Stimulated activated CD8-positive, alpha-beta memory T cell treated with anti-CD3 and anti-CD28 coated beads, Interleukin-12 subunit alpha, Interleukin-12 subunit beta, amount 100 ng/mL, for 4 hours (primary cell): ENCODE measurements around the gene RELN.
"Not testable (repeated sequence)": the region's sequence is repeated elsewhere in the genome, so short reads cannot be mapped to it uniquely, and the experiment has no call there.

Experiments
- DNase-seq: peaks from one replicate; pipeline ENCODE4 v3.0.0-alpha.2; 2020; ENCODE audit warnings: low read depth

Gene RELN

DNA sequence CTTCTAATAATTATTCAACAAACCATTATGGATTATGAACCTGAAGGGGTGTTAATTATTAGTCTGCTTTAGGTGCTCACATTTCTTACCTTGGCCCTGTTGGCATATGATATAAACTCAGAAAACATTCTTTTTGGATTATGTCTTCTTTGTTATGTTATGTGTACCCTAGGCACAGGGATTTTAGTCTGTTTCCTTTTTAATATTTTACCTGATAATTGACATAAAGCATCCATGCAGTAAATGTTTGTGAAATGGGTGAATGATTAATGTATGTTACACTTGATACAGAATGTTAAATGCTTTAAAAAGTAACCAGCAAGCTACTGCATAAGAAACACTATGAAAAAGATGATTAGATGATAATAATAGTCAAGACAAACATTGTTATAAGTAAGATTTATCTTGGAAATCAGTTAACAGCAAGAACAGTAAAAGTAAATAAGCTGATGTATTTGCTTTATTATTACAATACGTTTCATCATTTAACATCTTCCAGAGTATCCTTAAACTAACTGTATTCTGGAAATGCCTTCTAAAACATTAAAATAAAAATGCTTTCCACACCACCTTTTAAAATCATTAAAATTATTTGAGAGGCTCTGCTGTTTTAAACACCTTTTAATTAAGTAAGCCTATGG lies 204.7 kb downstream of the RELN start:
- DNase-seq, result no peak

DNA sequence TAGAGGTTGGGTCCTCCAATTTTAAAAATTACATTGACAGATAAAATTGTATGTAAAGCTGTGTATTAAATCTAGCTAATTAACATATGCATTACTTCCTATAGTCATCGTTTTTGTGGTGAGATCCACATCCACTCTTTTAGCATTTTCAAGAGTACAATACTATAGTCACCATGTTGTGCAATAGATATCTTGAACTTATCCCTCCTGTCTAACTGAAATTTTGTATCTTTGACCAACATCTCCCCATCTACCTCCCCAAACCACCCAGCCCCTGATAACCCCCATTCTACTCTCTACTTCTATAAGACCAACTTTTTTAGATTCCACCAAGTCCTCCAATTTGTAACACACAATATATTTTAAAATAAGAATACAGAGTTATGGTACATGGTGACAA lies 208.0 kb downstream of the RELN start:
- no peak for DNase-seq

DNA sequence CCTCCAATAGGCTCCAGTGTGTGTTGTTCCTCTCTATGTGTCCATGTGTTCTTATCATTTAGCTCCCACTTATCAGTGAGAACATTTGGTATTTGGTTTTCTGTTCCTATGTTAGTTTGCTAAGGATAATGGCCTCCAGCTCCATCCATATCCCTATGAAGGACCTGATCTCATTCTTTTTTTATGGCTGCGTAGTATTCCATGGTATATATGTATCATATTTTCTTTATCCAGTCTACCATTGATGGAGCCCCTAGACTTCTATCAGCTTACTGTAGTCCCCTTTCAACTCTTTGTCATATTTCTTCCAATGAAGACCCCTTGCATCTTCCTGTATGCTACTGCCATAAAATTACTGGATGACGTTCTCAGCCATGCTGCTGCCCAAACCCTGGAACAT lies 208.9 kb downstream of the RELN start:
- not testable (repeated sequence) for DNase-seq

DNA sequence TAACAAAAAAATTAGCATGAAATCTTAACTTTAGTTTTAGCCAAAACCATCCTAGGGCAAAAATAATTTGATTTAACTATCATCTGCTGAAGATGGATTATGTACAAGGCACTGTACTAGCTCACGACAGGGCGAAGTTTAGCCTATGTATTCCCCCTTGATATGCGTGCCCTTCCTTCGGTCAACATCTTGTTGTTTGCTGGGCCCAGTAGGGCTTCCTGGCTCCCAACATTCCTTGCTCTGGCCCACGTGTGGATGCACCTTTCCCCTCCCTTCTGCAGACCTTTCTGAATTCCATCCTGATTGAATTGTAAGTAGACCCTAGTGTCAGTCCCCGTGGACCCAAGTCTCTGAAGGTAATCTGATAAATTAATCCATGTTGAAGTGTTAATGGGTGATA lies 212.0 kb downstream of the RELN start:
- no peak for DNase-seq

DNA sequence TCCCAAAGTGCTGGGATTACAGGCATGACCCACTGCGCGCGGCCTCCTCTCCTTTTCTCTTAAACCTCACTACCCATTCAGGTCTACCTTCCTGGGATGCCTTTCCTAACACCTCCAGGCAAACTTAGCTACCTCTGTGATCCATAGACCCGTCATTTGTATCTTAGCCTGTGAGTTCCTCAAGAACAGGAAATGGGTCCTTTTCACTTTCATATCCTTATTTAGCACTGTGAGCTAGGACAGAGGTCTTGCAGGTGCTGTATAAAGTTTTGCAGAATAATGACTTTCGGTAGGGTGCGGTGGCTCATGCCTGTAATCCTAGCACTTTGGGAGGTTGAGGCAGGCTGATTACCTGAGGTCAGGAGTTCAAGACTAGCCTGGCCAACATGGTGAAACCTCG lies 215.7 kb downstream of the RELN start:
- DNase-seq, result no peak

DNA sequence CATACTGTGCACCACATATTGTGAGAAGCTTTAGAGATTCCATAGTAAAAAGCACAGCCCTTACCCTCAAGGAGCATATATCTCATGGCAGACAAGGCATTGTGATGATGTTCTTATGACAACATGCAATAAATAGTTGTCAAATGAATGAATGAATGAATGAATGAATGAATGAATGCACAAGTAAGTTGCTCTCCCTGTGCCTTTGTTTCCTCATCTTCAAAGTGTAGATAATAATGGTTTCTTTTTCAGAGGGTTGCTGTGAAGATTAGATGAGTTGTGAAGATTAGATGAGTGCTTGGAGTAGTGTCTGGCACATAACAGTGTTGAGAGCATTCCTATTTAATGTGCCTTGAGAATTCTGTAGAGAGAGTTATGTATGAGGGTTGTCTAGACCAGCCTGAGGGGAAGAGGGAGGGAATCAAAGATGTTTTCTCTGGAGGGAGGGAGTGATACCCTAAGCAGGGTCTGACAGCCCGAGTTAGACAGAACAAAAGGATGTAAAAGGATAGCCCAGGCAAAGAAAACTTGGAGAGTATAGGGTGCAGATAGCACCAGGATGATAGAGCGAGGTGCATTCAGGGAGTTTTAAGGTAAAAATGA lies 217.2 kb downstream of the RELN start:
- DNase-seq, result no peak

DNA sequence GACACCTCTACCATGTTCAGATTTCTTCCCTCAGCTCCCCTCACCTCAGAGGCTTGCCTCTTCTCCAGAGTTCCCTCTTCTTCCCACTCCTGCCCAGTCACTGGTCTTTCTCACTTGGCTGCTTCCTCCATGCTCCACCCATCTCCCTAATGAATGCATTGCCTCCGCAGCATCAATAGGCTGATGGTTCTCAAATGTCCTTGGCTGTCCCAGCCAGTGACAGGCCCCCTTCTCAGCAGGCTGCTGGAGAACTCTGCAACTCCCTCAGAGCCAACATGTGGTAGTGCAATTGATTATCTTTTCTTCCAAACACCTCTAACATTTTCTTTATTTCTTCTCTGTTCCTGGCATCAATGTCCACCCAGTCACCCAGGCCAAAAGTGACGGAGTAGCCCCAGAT lies 218.2 kb downstream of the RELN start:
- no peak for DNase-seq

DNA sequence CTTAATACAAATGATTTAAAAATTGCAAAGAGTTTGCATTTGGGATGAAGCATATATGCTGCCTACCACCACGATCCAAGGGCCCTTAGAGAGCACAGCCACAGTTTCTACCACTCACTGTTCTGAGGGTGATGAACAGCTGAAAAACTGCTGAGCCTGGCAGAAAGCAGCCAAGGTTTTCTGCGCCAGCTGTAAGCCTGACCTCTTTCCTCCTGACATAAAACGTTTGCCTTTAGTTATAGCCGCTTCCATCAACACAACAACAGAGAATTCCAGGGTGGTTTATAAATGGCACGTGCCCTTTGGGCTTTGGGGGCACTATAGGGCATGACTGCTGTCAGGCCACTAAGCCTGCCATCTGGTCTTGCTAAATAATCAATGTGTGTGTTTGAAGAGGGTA lies 222.8 kb downstream of the RELN start:
- DNase-seq, result no peak

DNA sequence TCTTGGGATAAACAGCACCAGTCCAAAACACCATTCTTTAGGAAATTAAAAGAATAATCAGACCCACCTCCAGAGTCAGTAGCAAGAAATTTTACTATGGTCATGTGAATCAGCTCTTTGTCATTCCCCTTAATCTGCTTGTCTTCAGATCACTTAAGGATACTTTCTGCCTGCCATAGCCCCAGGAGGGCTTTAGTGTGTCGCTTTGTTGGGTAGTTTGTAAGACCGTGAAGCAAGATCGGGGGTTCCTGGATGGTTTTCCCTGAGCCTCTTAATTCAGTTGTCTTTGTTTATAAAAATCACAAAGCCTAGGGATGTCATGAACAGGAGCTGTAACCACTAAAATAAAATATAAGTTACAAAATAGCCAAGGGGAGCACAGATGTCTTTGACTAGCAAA lies 223.6 kb downstream of the RELN start:
- DNase-seq, result no peak

DNA sequence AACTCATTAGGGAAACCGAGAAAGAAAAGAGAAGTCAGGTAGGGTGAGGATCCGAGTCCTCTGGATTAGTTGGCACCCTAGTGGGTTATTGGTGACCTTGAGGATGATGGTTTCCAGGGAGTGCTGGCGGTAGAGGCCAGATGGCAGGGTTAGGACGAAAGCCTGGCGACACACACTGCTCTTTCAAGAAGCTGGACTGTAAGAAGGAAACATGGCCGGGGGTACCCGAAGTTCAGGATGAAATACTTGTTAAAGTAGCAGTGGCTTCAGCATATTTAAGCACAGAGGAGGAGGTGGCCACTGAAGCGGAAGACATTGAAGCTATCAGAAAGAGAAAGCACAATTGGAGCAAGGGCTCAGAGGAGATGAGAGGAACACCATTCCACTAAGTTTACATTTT lies 224.6 kb downstream of the RELN start:
- DNase-seq, result no peak

DNA sequence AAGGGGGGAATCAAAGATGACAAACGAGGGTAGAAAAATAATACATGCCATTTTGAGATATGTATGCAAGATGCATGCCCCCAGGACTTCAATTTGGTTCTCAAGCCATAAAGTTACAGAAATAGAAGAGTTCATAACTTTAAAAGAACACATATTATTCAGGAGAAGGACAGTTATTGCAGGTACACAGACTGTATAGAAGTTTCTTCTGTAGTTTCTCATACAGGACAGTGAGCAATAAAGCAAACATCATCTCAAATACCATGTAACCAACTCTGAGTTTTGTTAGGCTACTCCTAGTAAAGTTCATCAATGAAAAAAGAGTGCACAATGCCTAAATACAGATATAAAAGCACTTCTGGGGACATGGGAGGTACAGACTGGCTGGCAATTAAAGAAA lies 226.6 kb downstream of the RELN start:
- DNase-seq, result no peak

DNA sequence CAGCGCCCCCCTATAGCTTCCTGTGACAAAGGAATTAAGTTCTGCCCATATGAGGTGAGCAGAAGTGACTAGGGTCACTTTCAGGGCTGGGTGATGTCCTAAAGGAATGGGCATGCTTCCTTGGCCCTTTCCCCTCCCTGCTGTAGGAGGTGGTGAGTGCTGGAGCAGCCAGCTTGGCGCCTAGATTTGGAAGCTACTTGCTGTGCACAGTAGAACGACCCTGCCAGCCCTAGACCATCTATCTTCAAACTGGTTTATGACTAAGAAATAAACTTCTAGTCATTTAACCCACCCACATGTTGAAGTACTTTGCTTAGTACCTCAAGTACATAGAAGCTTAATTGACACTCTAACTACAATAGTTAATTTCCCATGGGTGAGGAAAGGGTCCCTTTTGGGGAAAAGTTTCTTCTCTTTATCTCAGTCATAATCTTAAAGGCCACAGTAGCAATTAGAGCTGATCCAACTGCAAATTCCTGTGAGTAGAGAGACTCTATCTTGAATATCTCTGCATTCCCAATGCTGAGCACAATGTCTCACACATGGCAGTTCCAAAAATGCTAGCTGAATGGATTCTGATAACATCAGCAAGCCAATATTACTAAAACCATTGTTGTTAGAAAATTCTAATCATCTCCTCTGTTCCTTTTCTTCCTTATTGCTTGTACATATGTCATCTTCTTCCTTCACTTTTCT lies 227.2 kb downstream of the RELN start:
- DNase-seq, result no peak

DNA sequence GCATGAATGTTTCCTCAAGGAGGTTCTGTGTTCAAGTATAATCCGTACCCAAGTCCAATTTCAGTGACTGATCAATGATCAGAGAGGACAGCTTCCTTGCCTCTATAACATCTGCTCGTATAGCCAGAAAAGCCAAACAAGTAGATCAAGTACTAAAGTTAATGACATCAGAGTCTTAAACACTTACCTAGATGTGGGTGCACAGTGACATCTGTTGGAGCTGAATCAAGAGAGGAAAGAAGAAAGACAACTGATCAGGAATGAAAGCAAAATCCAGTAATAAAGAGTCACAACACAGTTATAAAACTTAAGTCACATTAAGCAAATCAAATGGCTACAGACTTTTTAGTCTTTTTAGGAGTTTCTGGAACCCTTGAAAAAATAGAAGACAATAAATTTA lies 236.5 kb downstream of the RELN start:
- no peak for DNase-seq

DNA sequence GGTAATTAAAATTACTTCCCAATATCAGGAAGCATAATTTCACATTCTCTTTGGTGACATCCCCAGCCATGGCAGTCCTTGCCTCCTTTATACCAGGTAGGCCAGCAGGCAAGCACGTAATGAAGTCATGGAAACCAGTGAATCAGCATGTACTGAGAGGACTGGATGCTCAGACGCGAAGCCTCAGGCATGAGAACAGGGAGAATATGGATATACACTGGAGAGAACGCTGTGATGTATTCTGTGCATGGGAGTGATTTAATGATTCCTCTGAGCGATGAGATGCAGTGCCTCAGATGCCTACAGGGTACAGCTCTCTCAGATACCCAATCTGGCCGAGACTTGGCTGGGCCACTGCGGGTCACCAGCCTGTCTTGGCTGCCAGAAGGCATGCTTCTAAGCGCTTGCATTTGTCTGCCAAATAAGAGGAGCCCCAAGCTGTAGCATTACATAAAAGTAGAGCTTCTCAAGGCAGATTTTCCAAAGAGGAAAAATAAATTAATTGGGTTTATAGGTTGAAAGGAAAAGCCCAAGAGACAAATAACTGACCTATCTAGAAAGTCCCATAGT lies 238.1 kb downstream of the RELN start:
- DNase-seq, result no peak

DNA sequence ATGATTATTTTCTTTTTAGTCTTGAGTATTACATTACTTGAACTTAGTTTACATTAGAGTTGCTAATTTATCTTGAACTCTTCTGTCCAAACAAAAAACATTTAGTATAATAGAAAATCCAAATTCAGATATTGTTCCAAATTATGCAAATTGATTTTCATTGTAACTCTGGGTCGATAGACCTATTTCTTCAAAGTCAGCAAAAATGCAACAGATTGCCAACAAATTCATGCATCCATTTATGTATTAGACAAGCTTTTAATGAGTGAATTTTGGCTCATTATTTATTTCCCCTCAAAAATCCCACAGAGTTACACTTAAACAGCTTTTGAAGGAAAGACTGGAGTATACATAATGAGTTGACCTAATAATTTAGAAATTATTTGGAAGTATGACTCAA lies 240.8 kb downstream of the RELN start:
- DNase-seq, result no peak

DNA sequence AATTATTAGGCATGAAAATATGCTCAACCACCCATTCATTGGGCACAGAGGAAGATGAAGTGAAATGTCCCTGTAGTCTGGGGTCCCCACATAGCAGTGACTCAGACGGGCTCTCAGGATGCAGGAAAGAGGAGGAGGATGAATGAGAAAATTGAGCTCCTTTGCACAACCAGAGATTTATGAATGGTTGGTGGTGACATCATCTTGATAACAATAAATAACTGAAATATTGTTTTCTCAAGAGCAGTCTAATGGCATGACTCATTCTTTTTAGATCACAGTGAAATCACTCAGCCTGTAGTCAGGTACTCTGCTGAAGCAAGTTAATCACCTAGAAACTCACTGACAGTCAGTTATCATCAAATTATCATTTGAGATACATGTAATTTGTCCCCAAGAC lies 254.1 kb downstream of the RELN start:
- DNase-seq, result no peak

DNA sequence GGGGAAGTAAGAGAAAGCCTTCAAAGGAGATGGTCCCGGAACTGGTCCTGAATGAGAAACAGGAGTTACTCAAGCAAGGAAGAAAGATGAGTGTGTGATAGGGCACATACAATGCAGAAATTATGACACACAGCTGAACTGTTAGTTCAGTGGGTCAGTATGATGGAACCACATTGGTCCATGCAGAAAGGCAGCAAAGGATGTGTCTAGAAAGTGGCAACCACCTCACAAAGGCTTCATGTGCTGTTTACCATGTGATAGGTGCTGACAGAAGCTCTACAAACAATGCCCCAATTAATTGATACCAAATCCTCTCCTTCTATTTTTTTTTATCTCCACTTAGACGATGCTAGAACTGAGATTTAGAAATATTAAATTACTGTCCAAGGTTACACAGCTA lies 258.3 kb downstream of the RELN start:
- DNase-seq, result no peak

DNA sequence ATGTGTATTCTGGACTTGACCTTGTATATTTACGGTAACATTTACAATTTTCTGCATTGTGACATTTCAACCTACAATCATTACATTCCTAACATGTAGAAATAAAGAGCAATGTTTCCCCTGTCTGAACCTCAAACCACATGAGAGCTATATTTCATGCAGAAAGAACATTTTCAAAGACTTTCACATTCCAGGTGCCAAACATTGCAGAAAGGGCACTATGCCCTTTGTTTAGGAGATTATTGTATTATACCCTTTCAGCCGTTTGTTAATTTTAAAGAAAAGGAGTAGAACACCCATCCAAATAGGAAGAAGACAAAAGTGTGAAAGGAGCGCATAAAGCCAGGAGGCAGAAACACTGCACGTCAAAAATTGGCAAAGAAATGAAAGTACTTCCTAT lies 260.4 kb downstream of the RELN start:
- DNase-seq, result no peak

DNA sequence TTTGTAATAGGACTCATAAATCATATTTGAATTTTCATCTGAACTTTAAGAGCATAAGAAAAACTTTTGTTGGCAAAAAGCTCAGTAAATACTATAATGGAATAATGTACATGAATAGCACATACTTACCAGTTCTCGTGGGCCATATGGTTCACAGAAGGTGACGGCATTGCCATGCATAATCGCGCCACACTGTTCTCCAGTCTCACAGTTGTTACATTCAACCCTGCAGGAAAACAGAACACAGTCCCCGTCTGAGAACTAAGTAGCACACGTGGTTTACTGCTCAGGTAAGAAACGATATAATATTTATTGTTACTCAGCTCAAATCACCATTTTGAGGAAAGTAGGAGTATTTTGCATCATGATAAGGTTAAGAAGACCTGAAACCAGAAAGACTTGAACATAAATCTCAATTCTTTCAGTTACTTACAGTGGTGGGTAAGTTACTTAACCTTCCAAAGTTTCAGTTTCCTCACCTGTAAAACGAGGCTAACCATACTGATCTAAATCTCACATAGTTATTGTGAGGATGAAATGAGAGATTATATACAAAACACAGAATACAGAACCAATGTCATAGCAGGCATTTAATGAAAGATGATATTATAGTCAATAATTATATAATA lies 261.4 kb downstream of the RELN start:
- no peak for DNase-seq

DNA sequence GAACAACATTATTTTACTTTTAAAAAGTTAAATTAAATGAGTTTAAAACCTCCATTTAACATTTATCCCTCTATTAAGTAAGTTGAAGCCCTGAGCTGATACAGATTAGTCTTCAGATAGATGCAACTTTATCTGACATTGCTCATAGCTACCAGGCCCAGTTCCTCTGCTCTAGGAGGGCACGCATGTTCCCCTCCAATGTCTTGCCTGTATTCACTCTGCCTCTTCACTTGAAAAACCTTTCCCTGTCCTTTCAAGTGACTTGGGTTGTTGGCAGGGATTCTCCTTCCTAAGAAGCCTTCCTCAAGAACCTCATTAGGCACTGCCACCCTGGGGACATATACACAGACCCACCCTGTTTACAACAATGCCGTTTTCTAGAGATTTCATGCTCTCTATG lies 270.4 kb downstream of the RELN start:
- DNase-seq, result no peak

DNA sequence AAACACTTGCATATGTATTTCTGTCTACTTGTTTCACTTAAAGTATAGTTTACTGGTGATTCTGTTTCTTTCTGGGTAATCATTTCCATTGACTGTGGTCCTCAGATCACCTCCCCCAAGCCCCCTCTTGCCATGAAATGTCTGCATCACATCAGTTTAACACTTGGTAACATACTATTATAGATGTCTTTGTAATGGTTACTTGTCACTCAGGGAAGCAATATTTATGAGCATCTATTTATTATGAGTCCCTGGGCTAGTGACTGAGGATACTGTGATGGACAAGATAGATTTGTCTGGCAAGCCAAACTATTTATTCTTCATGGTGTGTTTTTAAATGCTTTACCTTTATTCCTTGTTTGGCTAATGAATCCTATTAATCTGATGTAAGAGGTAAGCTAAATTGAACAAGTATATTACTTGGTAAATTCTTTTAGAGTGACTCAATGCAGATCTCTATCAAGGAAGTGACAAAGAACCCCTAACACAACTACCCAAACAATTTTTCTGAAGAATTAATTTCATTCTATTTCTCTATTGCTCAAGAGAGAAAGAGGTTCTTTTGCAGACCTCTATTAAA lies 270.9 kb downstream of the RELN start:
- DNase-seq, result no peak

DNA sequence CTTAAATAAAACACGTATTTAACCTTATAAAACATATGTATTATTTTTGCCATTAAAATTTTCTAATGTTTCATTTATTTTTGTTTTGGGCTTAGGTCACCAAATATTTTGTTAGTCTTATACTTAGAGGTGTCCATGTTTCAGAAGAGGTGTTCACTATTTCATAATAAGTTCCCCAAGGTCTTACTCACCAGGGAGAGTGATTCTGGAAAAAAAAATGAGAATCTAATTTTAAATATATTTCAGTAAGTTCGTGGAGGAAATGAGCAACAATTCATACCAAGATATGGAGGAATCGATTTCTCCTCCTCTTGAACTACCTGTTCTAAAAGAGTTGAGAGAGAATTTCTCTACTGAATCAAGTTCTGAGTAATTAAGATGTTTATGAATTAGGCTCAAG lies 271.9 kb downstream of the RELN start:
- no peak for DNase-seq
